KOPT-K1 (cell line): ENCODE measurements around the gene ACVR2B.

Experiments
- H3K27ac ChIP-seq: fragments of 200-600 bp; sonication (generic); 2 replicates; pipeline ENCODE4 v1.5.1; 2016; ENCODE audit warnings: antibody characterized with exemption, mild to moderate bottlenecking, low read depth, low read length; ENCODE audit not compliant: poor library complexity, severe bottlenecking
- H3K36me3 ChIP-seq: fragments of 200-600 bp; sonication (generic); 2 replicates; pipeline ENCODE4 v1.5.1; 2017; ENCODE audit warnings: antibody characterized with exemption, mild to moderate bottlenecking, low read length, moderate library complexity; ENCODE audit not compliant: insufficient read depth
- H3K9me3 ChIP-seq: fragments of 200-600 bp; sonication (generic); 2 replicates; pipeline ENCODE4 v1.5.1; 2017; ENCODE audit warnings: antibody characterized with exemption, low read length, mild to moderate bottlenecking; ENCODE audit not compliant: insufficient read depth, poor library complexity, severe bottlenecking

ACVR2B gene

DNA sequence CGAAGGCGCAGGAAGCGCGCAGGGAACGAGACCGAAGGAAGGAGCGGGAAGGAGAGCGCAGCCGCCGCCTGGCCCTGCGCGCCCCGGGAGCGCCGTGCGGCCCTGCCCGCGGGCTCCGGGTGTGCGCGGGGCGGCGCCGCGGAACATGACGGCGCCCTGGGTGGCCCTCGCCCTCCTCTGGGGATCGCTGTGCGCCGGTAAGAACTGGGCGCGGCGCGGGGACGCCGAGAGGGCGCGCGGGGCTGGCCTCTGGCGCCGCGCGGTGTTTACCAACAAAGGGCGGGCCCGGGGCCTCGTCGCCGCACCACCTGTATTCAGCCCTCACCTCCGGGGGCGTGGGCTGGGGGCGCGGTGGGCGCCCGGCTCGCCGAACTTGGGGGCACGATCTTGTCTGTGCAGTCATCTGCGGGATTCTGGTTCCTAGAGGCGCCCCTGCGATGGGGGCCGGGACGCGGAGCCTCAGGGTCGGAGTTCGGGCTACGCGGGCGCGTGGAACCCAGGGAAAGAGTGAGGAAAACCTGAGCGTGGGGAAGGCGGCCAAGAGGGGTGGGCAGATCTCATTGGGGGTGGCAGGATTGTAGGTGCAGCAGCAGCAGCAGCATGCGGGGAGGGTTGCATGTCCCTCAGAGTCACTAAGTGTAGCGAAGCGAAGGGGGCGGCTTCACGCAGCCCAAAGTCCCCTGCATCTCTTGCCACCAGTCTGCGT is 641 bp downstream of the ACVR2B start:
- Histone ChIP-seq H3K27ac (peak overlapping the region; percentile 84), H3K36me3 (no peaks in the 10 kb centered on the region), H3K9me3 (peaks cover 10% of the 10 kb centered on the region)

DNA sequence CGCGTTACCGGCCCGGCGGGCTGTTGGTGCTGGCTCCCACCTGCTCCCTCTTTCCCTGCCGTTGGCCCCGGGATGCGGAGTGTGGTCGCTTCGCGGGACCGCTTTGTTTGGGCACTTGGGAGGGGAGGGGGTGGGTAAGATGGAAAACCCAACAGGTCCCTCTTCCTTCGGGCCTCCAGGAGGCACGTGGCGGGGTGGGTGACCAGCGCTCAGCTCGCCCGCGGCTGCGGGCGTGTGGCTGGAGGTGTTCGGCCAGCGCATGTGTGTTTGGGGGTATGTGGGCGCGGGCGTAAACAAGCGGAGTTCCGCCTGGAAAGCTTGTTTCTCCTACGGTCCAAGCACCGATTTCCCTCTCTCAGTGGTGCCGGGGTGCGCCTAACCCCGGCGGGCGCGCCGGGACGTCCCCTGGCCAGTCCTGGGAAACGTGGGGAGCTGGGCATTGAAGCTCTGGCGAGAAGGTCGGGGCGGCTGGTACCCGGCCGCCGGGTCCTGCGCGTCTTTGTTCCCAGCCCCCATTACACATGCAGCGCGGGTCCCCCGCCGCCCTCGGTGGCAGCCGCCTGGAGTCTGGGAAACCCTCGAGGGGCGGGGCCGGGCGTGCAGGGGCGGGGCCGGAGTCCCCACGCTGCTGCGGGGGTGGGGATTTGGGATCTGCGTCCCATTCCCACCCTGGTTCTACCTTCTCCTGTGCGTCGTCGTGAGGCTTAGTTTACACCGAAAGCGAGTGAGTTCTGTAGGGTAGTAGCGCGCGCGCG is 1.4 kb downstream of the ACVR2B start:
- Histone ChIP-seq H3K9me3 (peaks cover 10% of the 10 kb centered on the region), H3K27ac (peak overlapping the region; percentile 84)

DNA sequence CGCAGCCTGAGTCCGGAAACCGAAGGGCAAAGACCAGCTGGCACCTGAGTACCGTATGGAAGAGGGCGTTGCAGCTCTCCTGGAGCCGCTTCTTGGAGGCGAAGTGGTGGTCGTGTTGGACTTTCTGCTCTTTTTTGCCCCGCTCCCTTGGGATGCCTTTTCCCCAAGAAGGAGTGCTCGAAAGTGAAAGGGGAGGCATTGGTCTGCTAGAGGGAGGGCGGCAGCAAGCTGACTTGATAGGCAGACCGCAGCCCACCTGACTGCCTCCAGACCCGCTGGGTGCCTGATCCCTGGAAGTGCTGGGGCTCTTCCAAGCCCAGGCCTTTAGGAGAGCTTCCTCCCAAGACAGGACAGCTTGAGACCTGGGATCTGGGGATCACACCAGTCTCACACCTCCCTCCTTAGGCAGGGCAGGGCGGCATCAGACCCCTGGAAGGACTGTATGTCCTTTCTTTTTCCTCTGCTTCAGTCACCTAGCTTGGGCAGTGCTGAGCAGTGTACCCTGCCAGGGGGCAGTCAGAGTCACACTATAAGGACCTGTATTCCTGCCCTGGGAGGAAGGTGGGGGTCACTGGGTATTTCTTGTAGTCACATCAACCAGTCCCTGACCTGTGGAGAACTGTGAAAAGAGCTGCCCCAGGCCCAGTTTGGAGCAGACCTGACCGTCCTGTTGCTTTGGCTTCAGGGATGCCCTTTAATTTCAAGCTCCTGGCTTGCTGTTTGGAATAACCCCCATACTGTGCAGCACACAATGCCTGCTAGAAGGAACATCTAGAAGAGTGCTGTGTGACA is 2.1 kb downstream of the ACVR2B start:
- H3K9me3 ChIP-seq = peaks cover 5% of the 10 kb centered on the region
- H3K36me3 ChIP-seq = no peaks in the 10 kb centered on the region
- peak overlapping the region; percentile 84 for H3K27ac ChIP-seq

More for the DNA sequence above, 1.4 kb downstream of the ACVR2B start:
- no peaks in the 10 kb centered on the region for H3K36me3 ChIP-seq

DNA sequence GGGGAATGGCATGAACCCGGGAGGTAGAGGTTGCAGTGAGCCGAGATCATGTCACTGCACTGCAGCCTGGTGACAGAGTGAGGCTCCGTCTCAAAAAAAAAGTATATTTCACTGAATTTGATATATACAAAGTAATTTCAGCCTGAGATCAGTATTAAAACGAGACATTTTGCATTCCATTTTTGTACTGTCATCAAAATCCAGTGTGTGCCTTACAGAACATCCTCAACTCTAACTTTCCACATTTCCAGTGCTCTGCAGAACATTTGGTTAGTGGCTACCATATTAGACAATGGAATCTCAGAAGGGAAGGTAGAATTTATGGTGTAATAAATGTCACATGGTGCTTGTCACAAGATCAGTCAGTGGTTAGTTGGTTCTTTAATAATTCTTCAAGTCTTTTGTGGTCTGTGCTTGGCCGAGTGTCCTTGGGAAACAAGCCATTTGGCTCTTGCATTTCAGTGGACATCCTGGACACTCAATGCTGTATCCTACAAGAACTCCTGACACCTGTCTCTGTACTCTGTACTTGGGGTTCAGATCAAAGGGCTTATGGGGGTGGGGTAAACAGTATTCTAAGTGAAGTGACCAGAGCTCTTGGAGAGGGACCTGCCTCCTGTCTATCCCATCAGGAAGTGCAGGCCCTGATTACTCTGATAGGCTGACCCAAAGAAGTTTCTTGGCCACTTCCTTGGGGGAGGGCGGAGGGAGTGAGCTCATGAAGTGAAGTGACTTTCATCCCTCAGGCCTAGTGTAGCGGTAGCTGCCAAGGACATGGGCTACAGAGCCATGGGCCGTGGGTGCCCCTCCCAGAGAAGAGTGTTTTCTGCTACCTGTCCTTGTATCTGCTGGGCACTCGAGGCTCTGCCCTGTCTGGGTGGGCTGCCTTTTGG is 3.7 kb downstream of the ACVR2B start:
- Histone ChIP-seq H3K27ac (no peak overlapping the region), H3K36me3 (no peaks in the 10 kb centered on the region), H3K9me3 (no peaks in the 10 kb centered on the region)

DNA sequence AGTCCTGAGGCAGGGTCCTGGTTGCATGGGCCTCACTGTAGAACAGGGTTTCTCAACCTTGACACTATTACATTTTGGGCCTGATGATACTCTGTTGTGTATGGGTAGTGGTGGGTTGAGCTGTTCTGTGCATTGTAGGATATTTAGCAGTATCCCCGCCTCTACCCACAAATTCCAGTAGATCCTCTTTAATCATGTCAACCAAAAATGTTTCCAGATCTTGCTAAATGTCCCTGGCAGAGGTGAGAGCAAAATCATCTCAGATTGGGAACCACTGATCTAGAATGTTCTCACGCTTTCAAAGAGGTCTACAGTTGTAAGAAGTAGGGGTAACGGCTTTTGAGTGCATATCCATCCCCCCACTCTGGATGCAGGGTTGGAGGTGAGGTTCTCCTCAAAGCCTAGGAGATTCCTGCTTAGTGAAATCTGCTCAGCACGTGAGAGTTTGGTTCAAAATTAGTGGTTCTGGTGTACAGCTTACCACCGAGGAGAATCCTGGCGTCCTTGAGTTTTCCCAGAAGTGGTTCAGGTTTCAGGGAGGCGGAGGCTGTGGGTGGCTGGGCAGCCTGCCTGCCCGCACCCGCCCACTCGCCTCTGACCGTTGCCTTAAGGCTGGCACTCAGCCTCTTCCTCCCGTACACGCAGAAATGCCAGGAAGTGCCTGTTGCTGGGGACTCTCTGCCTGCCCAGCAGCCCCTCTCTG is 5.3 kb downstream of the ACVR2B start:
- peaks cover 11% of the 10 kb centered on the region for H3K9me3 ChIP-seq
- H3K36me3 ChIP-seq = no peaks in the 10 kb centered on the region
- H3K27ac ChIP-seq = no peak overlapping the region

DNA sequence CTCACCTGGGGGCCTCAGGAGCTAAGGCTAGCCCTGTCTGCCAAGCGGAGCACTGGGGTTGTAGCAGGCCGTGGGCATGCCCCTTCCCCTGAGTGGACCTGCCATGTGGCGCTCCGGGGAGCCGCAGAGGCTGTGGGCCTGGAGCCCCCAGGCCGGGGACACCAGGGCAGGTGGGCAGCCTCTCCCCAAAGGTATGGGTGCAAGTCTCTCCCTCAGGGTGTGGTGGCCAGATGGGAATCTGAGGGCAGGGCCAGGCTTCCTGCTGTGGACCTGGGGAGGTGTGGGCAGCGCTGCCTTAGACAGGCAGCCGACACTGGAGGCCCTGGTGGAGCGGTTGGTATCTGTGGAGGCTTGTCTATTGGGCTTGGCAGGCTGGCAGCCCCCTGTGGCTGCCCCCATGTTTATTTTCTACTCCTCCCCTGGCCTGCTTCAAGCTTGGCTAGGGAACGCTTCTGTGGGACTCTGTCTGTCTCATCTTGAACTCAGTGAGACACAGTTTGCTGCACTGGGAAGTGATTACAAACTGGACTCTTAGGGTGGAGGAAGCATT is 5.9 kb downstream of the ACVR2B start:
- Histone ChIP-seq H3K36me3 (no peaks in the 10 kb centered on the region), H3K9me3 (peaks cover 17% of the 10 kb centered on the region), H3K27ac (no peak overlapping the region)

DNA sequence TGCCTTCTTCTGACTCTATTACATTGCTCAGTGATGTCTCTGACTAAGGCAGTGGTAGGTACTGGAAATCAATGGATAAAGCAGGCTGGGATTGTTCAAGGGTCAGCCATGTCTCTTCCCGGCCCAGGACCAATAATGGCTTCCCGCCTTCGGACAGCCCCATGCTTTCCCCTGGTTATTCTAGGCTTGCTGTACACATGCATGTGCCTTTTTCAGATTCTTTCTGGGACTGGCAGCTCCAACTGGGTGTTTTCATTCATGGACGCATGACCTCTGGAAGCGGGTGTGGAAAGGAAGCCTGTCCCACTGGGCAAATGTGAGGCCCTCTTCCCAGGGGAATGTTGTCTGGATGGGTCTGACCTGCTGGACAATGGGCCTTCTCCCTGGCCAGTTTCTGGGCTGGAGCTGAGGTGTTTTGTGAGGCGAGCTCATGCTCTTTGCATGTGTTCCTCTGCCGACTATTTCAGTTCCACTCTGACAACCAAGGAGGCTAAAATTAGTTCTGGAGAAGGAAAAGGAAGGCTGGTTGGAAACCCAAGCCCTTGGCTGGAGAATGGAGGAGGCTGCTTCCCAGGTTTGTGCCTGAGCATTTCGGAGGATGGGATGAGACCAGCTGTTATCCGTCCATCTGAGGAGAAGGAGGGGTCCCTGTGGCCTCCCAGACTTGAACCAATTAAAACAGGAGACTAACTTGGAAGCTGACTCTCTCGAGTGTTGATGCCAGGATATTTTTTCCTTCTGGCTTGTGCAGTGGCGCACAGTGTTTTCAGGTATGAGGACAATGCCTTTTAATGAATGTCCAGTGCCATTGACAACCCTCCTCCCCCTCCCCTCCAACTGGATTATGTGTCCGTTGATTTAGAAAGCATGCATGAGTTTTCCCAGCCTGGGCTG is 6.9 kb downstream of the ACVR2B start:
- peaks cover 25% of the 10 kb centered on the region for H3K9me3 ChIP-seq
- no peak overlapping the region for H3K27ac ChIP-seq
- no peaks in the 10 kb centered on the region for H3K36me3 ChIP-seq

DNA sequence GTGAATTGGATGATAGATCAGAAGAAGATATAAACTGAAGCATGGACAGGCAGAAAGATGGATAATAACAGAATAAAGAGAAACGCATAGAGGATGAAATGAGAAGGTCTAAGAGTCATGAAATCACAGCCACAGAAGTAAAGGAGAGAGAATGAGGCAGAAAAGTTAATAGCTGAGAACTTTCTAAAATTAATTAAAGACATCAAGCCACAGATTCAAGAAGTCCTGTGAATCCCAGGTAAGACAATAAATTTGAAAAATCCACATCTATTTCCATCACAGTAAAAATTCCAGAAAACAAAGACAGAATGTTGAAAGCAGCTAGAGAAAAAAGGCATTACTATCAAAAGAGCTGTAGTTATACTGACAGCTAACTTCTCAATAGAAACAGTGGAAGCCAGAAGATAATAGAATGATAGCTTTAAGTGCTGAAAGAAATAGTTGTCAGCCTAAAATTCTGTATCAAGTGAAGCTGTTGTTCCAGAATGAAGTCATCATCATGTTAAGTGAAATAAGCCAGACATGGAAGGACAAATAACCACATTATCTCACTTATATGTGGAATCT is 12.0 kb downstream of the ACVR2B start:
- H3K27ac ChIP-seq = no peak overlapping the region
- H3K36me3 ChIP-seq = no peaks in the 10 kb centered on the region
- peaks cover 64% of the 10 kb centered on the region for H3K9me3 ChIP-seq

DNA sequence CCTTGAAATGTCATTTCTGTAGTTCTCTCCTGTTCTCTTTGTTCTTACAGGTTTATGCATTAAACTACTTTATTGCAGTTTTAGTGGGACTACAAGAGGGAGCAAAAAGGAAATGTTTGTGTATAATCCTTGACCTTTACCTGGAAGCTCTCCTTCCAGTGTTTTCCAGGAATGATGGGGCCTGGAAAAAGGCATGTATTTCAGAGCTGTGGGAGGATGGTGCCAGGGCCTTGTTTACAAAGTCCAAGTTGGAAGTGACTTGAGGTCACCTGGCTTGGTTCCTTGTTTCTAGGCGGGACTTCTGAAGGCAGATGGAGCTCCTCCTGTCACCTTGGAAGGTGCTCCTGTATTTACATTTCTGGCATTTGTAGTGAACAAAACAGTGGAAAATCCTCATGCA is 15.1 kb downstream of the ACVR2B start:
- H3K9me3 ChIP-seq = peaks cover 55% of the 10 kb centered on the region
- no peak overlapping the region for H3K27ac ChIP-seq

DNA sequence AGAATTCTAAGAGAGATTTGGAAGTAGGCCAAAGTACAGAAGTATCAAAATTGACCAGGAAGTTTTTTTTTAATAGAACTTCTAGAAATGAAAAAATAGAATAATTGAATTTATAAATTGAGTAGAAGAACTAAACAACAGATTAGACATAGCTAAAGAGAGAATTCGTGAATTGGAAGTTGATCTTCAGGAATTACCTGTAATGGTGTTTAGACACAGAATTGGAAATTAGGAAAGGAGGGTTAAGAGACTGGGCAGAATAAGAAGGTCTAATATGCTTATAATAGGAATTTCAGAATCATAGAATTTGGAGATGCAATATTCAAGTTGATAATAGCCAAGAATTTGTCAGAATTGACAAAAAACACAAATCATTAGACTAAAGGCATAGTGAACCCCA is 16.2 kb downstream of the ACVR2B start:
- Histone ChIP-seq H3K27ac (no peak overlapping the region), H3K9me3 (peaks cover 45% of the 10 kb centered on the region), H3K36me3 (no peaks in the 10 kb centered on the region)

More for the DNA sequence above, 15.1 kb downstream of the ACVR2B start:
- H3K36me3 ChIP-seq = no peaks in the 10 kb centered on the region

DNA sequence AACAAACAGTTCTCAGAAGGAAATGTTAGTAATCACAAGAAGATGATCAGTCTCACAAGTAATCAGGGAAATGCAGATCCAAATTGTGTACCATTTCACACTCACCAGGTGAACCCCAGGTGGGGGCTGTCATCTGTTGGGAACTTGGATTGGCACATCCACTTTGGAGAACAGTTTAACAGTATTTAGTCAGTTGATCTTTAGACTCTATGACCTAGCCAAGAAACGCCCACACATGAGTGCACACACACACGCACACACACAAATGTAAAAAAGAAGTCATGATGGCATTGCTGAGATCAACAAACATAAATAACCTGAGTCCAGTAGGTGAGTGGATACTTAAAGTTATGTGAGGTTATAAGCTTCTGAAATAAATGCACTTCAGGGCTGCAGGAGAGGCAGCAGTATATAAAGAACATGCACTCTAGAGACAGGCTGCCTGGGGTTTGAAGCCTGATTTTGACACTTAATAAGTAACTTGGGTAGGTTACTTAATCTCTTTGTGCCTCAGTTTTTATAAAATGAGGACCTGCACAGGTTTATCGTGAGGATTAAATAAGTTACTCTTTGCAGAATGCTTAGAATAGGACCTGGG is 17.7 kb downstream of the ACVR2B start:
- Histone ChIP-seq H3K36me3 (no peaks in the 10 kb centered on the region), H3K9me3 (peaks cover 33% of the 10 kb centered on the region), H3K27ac (no peak overlapping the region)

DNA sequence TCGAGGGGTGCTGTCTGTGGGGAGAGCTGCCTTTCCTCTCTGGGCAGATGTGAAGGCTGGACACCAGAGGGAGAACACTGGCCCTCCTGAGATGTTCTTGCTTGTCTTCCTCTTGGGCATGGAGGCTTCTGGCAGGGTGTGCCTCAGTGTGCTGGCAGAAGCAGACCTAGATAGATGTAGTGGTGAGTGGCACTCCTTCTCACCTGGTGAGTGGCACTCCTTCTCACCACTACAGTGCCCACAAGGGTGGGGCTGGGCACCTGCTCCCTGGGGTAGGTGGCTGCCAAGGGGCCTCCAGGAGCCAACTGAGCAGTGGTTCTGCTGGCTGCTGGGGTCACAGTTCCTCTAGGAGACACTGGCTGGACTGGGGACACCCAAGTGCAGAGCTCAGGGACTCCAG is 18.7 kb downstream of the ACVR2B start:
- Histone ChIP-seq H3K36me3 (no peaks in the 10 kb centered on the region), H3K27ac (no peak overlapping the region), H3K9me3 (peaks cover 29% of the 10 kb centered on the region)
